MCF 10A (cell line): ENCODE results near the gene LRRC27. TPM values are rescaled to one million over a fixed set of nuclear protein-coding genes. Genes with fewer than 3 reads are reported as not detected.

Source experiments
- BruUV-seq: library from RNA; stranded (reverse); fragments of 400-500 nt; replicated peaks from 2 replicates; lab custom pipeline; 2021; lab: Mats Ljungman, UMichigan
- CTCF ChIA-PET: fragments of 300-600 bp; sonication (Branson Sonifier 250); formaldehyde crosslinking; extraction: SDS; loops from one replicate; lab custom pipeline; 2021; ENCODE audit warnings: antibody characterized with exemption, inconsistent platforms; lab: Yijun Ruan, JAX
- POLR2A ChIA-PET: fragments of 300-600, 350-650 bp; sonication (Branson Sonifier 250); formaldehyde crosslinking; extraction: SDS; loops from one replicate; lab custom pipeline; 2020; ENCODE audit warnings: antibody characterized with exemption, inconsistent platforms; lab: Yijun Ruan, JAX
- DNase-seq: peaks from one replicate; pipeline ENCODE4 v3.0.0-alpha.2; 2018; ENCODE audit not compliant: unreplicated experiment
- H3K27ac Mint-ChIP-seq: one replicate; pipeline ENCODE4 v1.8.0; 2022; ENCODE audit warnings: mild to moderate bottlenecking, low read depth, mixed read lengths; ENCODE audit not compliant: unreplicated experiment
- H3K27me3 Mint-ChIP-seq: one replicate; pipeline ENCODE4 v1.8.0; 2022; ENCODE audit warnings: mixed read lengths; ENCODE audit not compliant: insufficient read depth, unreplicated experiment
- H3K36me3 Mint-ChIP-seq: one replicate; pipeline ENCODE4 v1.8.0; 2022; ENCODE audit warnings: mild to moderate bottlenecking, moderate library complexity, mixed read lengths; ENCODE audit not compliant: insufficient read depth, unreplicated experiment
- H3K4me1 Mint-ChIP-seq: one replicate; pipeline ENCODE4 v1.8.0; 2022; ENCODE audit warnings: mixed read lengths; ENCODE audit not compliant: insufficient read depth, unreplicated experiment
- H3K4me3 Mint-ChIP-seq: one replicate; pipeline ENCODE4 v1.8.0; 2022; ENCODE audit warnings: mild to moderate bottlenecking, moderate library complexity, mixed read lengths; ENCODE audit not compliant: unreplicated experiment
- H3K9me3 Mint-ChIP-seq: one replicate; pipeline ENCODE4 v1.8.0; 2022; ENCODE audit warnings: mixed read lengths; ENCODE audit not compliant: unreplicated experiment
- CTCF ChIP-seq: fragments of 200-600 bp; IDR thresholded peaks from one replicate; pipeline ENCODE4 v1.8.0; 2022; ENCODE audit warnings: antibody characterized with exemption, mild to moderate bottlenecking; ENCODE audit not compliant: unreplicated experiment
- intact Hi-C: fragments of 100-400 bp; cut with micrococcal nuclease; formaldehyde crosslinking; loops from 2 replicates; pipeline ENCODE4 v1.14.1; 2022
- total RNA-seq: library from RNA; stranded (reverse); gene quantifications from 2 replicates; pipeline ENCODE4 v1.2.3, GENCODE V29; 2022

LRRC27 gene
- total RNA-seq, 1 experiment from 2014 or later = 9.1 TPM

- Mint-ChIP-seq H3K36me3 (peaks cover 12% of the 10 kb centered on the region), H3K4me3 (no peak overlapping the region), H3K4me1 (no peaks in the 10 kb centered on the region), H3K27ac (no peak overlapping the region), H3K9me3 (peaks cover 14% of the 10 kb centered on the region), H3K27me3 (no peaks in the 10 kb centered on the region)
- DNase-seq = no peak
- intact Hi-C loops = loop anchor here (5.0 kb wide), 1 partner anchor 42 kb away; no protein-coding TSS in a partner anchor
- TF ChIP-seq CTCF = no peak
- no TSS peak for BruUV-seq
- ChIA-PET CTCF (interaction anchor here (1.0 kb wide), 1 partner anchor 41 kb away, joined by 3 read pairs; no protein-coding TSS in a partner anchor), POLR2A (interaction anchor here (0.9 kb wide), 1 partner anchor 21 kb away, joined by 7 read pairs; no protein-coding TSS in a partner anchor)
Measured at GRCh38 chr10:132309879-132310591, 22.0 kb upstream of the LRRC27 start.

- H3K4me1 Mint-ChIP-seq = no peaks in the 10 kb centered on the region
- H3K4me3 Mint-ChIP-seq = no peak overlapping the region
- H3K27ac Mint-ChIP-seq = no peak overlapping the region
- H3K36me3 Mint-ChIP-seq = peaks cover 12% of the 10 kb centered on the region
- H3K27me3 Mint-ChIP-seq = no peaks in the 10 kb centered on the region
- intact Hi-C loops = no loop called here
- BruUV-seq = no TSS peak
- peaks cover 14% of the 10 kb centered on the region for H3K9me3 Mint-ChIP-seq
- DNase-seq = no peak
- POLR2A ChIA-PET = no interaction called here
- CTCF ChIA-PET = interaction anchor here (0.8 to 1.0 kb wide), 2 partner anchors 18 to 40 kb away, joined by 3 to 4 read pairs; no protein-coding TSS in a partner anchor
- TF ChIP-seq CTCF = no peak
Measured at GRCh38 chr10:132310701-132311337, 21.2 kb upstream of the LRRC27 start.

- Mint-ChIP-seq H3K4me3 (no peak overlapping the region), H3K27me3 (no peaks in the 10 kb centered on the region)
Measured at GRCh38 chr10:132311338-132311939, 20.6 kb upstream of the LRRC27 start.

More at GRCh38 chr10:132311338-132311939, 20.6 kb upstream of the LRRC27 start:
- Mint-ChIP-seq H3K9me3 (peaks cover 14% of the 10 kb centered on the region), H3K36me3 (peaks cover 12% of the 10 kb centered on the region), H3K27ac (no peak overlapping the region), H3K4me1 (no peaks in the 10 kb centered on the region)
- DNase-seq = no peak
- TF ChIP-seq CTCF = no peak
- intact Hi-C loops = no loop called here
- CTCF ChIA-PET = interaction anchor here (0.8 to 1.0 kb wide), 2 partner anchors 18 to 40 kb away, joined by 3 to 4 read pairs; no protein-coding TSS in a partner anchor
- no TSS peak for BruUV-seq
- POLR2A ChIA-PET = no interaction called here
